ENCODE data around the gene LDLRAD2.
"Not testable (repeated sequence)": the region's sequence is repeated elsewhere in the genome, so short reads cannot be mapped to it uniquely, and the experiment has no call there.

The LDLRAD2 gene

DNA sequence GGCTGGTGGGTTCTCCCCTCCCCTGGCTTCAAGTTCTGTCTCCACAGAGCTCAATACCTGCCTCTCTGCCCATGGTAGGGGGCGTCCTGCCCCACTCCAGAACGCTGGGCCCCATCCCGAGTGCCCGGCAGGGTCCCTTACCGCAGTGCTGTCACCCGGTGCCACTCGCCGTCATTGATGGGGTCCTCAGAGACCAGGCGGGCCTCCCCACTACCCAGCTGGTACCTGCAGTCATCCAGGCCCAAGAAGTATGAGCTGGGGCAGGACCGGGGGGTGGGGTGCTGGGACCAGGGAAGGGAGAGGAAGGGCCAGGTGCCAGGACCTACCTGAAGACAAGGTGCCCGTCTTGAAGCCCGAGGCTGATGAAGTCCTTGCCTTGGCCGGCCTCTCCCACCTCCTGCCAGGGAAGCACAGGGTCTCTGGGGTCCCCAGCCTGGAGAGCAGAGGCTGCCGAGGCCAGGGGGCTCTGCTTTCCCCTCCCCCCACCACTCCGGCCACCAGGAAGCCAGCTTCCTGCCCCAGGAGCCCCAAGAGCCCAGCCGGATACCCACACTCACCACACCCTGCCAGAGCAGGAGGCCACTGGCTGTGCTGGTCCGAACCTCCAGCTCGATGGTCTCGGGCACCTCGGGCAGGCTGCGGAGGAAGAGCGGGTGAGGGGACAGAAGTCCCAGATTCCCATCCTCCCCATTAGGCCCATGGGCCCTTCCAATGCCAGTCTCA, 12.1 kb downstream of the LDLRAD2 start:
- no peak for DNase-seq (ENCODE audit: low read depth in 2 of 2)

DNA sequence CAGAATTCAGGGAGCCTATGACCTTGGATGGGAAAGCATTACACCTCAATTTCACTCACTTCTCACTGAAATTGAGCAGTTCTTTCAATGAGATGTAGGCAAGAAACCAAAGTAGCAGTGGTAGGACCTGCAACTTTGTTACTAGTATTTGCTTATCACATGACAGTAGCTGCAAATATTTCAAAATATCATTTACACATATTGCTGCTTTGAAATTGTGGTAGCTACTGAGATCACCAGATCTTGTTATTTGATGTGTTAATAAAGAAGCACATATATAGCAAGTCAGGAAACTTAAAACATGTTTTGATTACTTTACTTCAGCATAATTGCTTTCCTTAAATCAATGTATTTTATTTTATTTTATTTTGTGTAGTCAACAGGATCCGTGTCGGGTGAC, 12.9 kb downstream of the LDLRAD2 start:
- no peak for DNase-seq (ENCODE audit: low read depth in 2 of 2)

DNA sequence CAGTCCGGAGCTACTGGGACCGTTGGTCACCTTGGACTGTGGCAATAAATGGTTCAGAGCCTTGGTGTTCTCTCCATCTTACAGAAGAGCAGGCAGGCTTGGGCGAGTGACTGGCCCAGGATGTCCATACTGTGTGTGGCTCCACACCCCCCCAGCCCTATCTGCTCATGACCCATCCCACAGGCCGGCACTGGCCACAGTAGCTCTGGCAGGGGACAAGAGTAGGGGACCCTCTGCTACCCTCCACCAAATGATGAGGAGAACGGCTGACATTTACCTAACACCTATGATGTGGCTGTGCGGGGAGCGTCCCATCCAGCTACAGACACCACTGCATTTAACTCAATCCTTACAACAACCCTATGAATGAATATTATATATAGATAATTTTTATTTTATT, 13.3 kb downstream of the LDLRAD2 start:
- no peak for DNase-seq (ENCODE audit: low read depth in 2 of 2)

DNA sequence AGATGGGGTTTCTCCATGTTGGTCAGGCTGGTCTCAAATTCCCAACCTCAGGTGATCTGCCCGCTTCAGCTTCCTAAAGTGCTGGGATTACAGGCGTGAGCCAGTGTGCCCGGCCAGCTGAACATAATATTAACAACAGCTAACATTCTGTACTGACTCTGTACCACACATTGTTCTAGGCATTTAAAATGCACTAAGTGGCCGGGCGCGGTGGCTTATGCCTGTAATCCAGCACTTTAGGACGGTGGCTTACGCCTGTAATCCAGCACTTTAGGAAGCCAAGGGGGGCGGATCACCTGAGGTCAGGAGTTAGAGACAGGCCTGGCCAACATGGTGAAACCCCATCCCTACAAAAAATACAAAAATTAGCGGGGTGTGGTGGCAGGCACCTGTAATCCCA, 14.6 kb downstream of the LDLRAD2 start:
- DNase-seq (ENCODE audit: low read depth in 2 of 2), result not testable (repeated sequence)

DNA sequence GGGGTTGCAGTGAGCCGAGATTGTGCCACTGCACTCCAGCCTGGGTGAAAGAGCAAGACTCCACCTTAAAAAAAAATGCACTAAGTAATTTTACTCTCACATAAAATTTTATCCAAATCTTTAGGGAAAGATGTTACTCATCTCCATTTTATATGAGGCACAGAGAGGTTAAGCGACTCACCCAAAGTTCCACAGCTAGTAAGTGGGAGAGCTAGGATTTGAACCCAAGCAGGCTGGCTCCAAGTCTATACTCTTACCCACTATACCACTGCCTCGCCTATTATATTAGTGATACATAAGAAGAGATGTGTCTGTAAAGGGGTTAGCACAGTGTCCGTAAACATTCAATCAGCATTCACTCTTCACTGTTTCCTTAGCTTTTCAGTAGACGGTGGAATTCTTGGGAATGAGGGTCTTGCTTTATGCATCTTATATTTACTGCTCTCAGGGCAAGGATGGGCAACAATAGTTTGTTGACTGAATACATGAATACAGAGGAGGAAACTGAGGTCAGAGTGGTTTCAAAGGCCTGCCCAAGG, 15.1 kb downstream of the LDLRAD2 start:
- DNase-seq (ENCODE audit: low read depth in 2 of 2), result no peak

DNA sequence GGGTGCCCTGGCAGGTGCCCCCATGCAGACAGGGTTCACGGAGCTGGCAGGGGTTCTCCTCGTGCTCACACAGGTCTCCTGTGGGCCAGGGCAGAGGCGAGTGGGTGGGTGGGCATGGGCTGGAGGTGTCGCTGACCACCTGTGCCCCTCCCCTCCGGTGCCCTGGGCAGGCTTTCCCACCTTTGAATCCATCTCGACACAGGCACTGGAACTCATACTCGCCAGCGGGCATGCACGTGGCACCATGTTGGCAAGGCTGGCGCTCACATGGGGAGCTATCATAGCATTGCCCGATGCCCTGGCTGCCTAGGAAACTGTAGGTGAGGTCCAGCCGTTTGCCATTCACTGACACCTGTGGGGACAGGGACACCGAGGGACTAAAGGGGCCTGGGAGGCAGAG, 16.0 kb downstream of the LDLRAD2 start:
- DNase-seq (ENCODE audit: low read depth in 2 of 2), result no peak

DNA sequence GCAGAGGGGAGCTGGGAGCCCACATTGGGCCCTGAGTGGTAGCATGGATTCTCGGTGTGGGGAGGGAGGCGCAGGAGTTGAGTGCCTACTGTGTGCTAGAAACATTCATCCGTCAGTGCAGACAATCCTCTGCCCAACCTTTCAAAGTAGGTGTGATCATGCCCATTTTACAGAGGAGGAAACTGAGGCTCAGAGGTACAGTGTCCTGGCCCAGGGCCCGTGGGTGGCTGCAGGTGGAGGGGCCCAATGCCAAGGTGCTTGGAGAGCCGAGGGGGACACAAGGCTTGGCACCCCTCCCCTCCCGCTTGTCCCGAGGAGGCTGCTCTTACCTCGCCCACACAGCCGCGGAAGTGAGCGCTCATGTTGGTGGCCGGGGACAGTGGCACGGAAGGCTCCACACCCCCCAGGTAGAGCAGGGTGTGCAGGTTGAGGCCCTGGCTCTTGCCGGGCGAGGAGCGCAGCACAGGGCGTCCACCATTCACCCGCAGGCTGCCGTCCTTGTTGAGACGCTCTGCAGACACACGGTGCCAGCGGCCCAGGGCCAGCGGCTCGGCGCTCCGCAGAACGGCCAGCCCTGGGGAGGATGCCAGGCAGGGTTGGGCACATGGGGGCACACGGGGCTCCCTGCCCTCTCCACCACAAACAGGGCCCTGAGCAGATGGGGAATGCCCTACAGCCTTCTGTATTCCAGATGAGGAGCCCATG, 16.6 kb downstream of the LDLRAD2 start:
- no peak for DNase-seq (ENCODE audit: low read depth in 2 of 2)

DNA sequence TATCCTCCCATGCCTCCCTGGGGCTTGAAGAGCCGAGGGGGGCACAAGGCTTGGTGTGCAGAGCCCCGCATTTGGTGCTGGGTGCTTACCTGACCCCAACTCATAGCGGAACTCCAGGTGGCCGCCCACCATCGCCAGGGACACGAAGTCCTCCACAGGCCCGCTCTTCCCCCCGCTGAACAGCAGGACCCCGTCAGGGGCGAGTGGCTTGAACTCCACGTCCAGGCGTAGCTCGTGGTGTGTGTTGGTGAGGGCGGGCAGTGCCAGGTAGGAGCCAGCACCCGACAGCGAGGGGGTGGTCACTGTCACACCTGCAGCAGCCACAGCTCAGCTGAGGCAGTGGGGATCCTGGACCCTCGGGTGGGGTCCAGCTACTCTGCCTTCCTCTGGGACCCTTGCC, 17.2 kb downstream of the LDLRAD2 start:
- no peak for DNase-seq (ENCODE audit: low read depth in 2 of 2)

DNA sequence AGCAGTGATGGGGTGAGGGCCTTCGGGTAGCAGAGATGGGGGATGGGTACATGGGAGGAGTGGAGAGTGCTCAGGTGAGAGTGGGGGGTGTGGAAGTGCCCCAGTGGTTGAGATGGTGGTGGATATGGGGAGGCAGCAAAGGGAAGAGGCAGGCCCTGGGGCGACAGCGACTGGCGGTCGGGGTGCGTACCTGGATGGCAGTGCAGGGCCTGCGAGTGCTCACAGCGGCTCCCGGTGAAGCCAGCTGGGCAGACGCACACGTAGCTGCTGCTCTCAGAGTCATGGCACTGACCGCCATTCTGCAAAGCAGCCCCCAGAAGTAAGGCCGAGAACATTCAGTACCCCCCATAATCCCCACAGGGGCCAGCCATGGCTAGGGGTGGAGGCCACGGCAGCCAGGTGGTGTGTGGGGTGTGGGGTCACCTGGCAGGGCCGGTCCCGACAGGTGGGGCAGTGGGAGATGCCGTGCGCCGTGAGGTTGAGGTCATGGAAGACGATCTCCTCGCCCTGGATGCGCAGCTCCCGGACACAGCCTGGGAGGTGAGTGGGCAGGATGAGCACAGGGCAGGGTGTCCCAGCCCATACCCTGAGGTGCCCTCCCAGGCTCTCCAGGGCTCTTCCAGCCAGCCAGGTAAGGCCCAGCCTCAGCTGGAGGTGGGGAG, 18.9 kb downstream of the LDLRAD2 start:
- no peak for DNase-seq (ENCODE audit: low read depth in 2 of 2)

DNA sequence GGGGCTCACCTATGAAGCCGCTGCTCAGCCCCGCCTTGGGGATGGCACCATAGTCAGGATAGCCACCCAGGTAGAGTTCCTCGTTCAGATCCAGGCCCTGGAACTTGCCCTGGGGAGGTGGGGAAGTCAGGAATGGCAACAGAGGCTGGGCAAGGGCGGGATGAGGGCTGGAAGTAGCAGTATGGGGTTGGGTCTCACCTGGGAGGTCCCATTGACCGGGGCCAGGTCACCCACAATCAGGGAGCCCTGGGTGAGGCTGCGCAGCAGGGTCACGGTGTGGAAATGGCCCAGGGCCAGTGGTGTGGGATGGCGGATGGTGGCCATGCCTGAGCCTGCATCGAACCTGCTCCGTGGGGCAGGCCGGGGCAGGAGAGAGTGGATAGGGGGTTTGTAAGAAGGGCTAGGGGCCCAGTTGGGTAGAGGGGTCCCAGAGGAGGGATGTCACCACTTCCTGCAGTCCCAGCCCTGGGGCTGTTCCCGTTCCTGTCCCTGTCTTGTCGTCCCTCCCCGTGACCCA, 19.4 kb downstream of the LDLRAD2 start:
- DNase-seq (ENCODE audit: low read depth in 2 of 2), result no peak

DNA sequence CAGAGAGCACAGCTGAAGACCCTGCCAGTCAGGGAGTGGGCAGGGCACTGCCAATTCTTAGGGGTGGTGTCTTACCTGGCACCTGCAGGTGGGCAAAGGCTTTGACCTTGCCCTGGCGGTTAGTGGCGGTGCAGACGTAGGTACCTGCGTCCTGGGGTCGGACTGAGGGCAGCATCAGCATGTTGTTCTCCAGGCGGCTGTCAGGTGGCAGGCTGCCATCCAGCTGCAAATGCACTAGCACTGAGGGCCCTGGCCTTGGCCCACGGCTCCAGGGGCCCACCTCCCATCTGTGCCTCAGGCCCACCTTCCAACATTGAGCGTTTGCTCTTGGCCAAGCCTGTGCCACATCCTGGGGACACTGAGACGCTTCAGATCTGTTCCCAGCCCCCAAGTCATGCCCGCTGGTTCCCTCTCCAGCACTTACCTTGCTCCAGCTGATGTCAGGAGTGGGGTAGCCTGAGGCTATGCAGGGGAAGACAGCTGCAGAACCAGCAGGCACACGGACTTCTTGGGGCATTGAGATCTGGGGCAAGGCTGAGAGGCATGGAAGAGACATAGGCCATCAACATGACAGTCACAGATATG, 21.4 kb downstream of the LDLRAD2 start:
- no peak for DNase-seq (ENCODE audit: low read depth in 2 of 2)

DNA sequence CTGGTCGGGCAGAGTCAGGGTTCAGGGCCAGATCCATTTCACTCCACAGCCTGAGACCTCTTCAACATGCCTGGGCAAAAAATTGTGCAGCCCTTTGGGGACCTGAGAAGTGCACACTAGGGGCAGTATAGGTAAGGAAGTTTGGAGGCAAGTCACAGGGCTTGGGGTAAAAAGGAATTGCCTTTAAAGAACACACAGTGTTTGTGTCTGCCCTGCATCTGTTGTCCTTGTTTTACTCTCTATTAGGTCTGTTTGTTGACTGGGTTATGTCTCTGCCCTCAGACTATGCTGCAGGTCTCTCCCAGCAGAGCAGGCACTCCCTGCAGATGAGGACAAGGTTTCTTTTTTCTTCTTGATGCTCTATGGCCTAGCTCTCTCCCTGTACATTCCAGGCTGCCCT, 22.0 kb downstream of the LDLRAD2 start:
- no peak for DNase-seq (ENCODE audit: low read depth in 2 of 2)

DNA sequence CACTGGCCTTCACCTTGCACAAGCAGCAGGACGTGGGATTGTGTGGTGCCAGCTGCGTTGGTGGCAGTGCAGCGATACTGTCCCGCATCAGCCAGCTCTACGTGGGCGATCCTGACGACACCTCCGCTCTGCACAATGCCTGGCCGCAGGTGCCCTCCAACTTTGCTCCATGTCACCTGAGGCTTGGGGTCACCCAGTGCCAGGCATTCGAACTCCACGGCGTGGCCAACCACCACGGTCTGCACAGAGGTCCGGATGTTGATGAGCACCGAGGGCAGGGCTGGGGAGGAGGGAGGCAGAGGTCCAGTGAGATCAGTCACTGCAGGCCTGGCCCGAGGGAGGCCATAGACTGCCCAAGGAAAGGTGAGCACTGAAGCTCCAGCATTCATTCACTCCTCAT, 22.6 kb downstream of the LDLRAD2 start:
- no peak for DNase-seq (ENCODE audit: low read depth in 2 of 2)

DNA sequence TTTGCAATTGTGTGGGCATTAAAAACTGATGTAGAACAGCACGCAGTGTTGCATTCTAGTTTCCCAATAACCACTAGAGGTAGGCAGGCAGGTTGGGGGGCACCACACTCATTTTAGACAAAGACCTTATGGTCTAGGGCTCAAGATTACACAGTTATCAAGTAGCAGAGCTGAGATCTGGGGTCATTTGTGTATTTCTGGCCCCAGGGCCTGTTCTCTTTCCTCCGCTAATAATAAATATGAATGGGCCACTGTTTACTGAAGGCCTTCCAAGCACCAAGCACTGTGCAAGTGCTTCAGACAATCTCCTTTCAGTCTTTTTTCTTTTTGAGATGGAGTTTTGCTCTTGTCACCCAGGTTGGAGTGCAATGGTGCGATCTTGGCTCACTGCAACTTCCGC, 23.9 kb downstream of the LDLRAD2 start:
- DNase-seq (ENCODE audit: low read depth in 2 of 2), result no peak

DNA sequence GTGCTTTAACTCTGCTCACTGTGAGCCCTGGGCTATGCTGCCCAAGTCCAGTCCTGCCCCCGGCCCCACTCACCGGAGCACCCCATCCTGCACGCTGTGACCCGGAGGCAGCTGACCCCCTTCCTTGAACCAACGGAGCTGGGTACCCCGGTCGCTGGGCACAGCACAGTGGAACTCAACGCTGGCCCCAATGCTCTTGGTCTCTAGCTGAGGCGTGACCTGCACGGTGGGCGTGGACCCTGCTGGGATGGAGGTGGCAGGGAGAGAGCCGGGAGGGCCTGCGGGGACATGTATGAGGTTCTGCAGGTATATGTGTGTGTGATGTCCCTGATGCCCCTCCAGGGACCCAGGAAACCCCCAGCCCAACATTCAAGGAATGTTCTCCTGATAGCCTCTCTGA, 24.7 kb downstream of the LDLRAD2 start:
- no peak for DNase-seq (ENCODE audit: low read depth in 2 of 2)

DNA sequence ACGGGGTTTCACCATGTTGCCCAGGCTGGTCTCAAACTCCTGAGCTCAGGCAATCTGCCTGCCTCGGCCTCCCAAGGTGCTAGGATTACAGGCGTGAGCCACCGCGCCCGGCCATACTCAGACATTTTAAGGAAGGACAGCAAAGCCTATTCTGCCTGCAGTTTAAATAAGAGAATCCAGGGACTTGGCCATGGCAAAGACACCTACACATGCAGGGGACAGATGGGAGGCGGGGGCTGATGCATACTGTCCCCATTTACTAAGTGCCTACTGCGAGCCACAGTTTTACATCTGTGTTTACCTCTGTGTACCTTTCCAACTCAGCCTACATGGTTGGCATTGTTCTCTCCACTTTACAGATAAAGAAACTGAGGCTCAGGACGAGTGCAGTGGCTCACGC, 25.4 kb downstream of the LDLRAD2 start:
- DNase-seq (ENCODE audit: low read depth in 2 of 2), result no peak

DNA sequence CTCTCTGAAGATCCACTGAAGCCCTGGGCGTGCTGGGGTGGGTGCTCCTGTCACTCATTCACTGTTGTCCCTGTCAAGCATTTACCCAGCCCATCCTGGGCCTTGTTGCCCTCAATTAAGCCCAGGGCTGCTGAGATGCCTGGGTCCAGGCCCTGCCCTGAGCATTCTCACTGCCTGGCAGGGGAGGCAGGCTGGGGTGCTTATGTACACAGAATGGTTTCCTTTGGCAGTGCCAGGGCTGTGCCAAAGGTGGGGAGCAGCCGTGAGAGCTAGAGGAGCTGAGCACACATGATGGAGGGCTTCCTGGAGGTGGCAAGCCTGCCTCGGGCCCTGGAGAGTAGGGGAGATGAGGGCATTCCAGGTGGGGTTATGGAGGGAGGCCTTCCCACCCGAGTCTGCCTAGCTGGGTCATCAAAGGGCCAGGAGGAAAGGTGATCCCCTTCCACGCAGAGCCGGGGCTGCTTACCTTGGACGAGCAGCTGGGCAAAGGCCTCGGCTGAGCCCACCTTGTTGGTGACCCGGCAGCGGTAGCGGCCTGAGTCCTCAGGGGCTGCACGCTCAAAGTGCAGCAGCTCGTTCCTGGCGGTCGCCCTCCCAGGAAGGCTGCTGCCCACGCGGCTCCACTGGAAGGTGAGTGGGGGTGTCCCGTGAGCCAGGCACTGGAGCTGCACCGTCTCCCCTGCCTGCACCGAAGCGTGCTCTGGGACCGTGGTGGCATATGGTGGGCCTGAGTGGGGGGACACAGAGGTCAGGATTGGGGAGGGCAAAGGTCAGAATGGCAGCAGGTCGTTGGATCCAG, 26.5 kb downstream of the LDLRAD2 start:
- DNase-seq (ENCODE audit: low read depth in 2 of 2), result no peak

DNA sequence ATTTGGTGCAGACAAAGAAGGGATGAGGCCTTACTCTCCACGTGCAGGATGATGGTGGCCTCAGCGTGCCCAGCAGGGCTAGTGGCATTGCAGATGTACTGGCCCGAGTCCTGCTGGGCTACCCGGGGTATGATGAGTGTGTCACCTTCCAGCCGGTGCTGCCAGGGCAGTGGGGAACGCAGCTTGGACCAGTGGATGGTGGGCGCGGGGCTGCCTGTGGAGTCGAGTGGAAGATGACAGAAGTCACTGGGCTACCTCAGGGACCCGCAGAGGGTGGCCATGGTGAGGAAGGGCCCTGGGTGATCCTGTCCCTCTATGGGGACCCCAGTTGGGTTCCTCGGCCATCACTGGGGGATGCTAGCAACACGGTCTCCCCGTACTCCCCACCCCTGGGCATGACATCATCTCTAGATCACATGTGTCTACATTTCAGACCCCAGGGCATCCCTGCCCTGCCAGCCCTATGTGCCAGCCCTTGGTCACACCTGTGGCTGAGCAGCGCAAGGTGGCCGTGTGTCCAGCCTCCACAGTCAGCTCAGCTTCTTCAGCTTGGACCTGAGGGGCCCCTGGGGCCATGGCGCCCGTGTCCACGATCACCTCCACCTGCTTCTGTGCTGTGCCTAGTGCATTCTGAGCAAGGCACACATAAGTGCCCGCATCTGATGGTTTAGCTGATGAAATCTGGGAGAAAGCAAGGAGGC, 27.4 kb downstream of the LDLRAD2 start:
- no peak for DNase-seq (ENCODE audit: low read depth in 2 of 2)

DNA sequence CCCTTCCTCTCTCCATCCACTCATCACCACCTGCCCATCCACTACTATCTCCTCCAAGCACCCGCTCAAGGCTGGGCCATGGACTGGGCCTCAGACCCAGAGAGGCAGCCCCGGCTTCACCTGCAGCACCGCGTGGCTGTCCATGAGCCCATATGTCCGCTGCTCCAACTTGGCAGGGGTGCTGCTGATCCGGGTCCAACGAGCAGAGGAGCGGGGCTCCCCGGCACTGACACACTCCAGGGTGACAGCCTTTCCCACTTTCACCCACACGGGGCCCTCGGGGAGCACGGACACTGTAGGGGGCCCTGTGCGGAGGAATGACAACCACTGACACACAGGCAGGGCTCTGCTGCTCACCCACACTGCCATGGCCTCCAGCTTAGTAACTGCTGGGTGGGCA, 28.9 kb downstream of the LDLRAD2 start:
- no peak for DNase-seq (ENCODE audit: low read depth in 2 of 2)

DNA sequence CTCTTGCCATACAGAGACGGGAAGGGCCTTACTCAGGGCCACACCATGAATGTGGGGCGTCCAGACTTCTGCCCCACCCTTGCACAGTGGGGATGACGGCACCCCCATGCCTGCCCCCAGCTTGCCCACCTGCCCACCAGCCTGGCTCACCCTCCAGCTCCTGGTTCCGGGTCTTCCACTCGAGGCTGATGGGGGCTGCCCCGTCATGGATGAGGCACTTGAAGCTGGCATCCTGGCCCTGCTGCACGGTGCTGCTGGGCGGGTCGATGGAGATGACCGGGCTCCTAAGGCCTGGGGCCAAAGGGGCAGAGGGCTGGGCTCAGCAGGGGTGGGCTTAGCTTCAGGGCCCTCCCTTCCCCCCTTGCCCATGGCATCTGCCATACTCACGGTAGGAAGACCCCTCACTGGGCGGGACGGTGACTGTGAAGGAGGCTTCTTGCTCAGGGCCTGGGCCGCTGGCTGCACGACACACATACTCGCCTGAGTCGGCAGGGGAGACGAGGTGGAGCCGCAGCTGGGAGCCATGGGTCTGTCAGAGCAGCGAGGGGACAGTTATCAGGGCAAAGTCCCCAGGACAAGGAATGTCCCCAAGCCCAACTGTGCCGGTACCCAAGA, 29.9 kb downstream of the LDLRAD2 start:
- DNase-seq (ENCODE audit: low read depth in 2 of 2), result no peak

Measured in activated CD8-positive, alpha-beta memory T cell treated with anti-CD3 and anti-CD28 coated beads for 4 hours (primary cell).